ENCODE data around the gene TSPAN5. TPM values are rescaled to one million over a fixed set of nuclear protein-coding genes. Genes with fewer than 3 reads are reported as not detected.

TSPAN5 gene
- total RNA-seq, 1 donor from 2014 or later = 71.4 TPM

GRCh38 chr4:98620087-98620784 lies 38.2 kb downstream of the TSPAN5 start:
- DNase-seq (ENCODE audit: low read depth in 2 of 2) = no peak

GRCh38 chr4:98619180-98619579 lies 39.2 kb downstream of the TSPAN5 start:
- no peak for DNase-seq (ENCODE audit: low read depth in 2 of 2)

- DNase-seq (ENCODE audit: low read depth in 2 of 2) = no peak
Observed at GRCh38 chr4:98618680-98619079, 39.7 kb downstream of the TSPAN5 start.

GRCh38 chr4:98617358-98618047 lies 40.9 kb downstream of the TSPAN5 start:
- DNase-seq (ENCODE audit: low read depth in 2 of 2) = peak in 1 of 2 donors; percentile 47

- DNase-seq (ENCODE audit: low read depth in 2 of 2) = no peak
Observed at GRCh38 chr4:98615991-98616390, 42.4 kb downstream of the TSPAN5 start.

- DNase-seq (ENCODE audit: low read depth in 2 of 2) = no peak
Observed at GRCh38 chr4:98614662-98615061, 43.7 kb downstream of the TSPAN5 start.

GRCh38 chr4:98614094-98614493 lies 44.3 kb downstream of the TSPAN5 start:
- DNase-seq (ENCODE audit: low read depth in 2 of 2) = no peak

- DNase-seq (ENCODE audit: low read depth in 2 of 2) = no peak
Observed at GRCh38 chr4:98613453-98614075, 44.8 kb downstream of the TSPAN5 start.

- no peak for DNase-seq (ENCODE audit: low read depth in 2 of 2)
Observed at GRCh38 chr4:98612318-98613250, 45.8 kb downstream of the TSPAN5 start.

GRCh38 chr4:98611677-98612317 lies 46.6 kb downstream of the TSPAN5 start:
- no peak for DNase-seq (ENCODE audit: low read depth in 2 of 2)

- DNase-seq (ENCODE audit: low read depth in 2 of 2) = no peak
Observed at GRCh38 chr4:98610926-98611676, 47.3 kb downstream of the TSPAN5 start.

GRCh38 chr4:98610431-98610830 lies 48.0 kb downstream of the TSPAN5 start:
- DNase-seq (ENCODE audit: low read depth in 2 of 2) = no peak

- no peak for DNase-seq (ENCODE audit: low read depth in 2 of 2)
Observed at GRCh38 chr4:98609934-98610333, 48.5 kb downstream of the TSPAN5 start.

- DNase-seq (ENCODE audit: low read depth in 2 of 2) = peak in 1 of 2 donors; percentile 14
Observed at GRCh38 chr4:98608356-98608755, 50.1 kb downstream of the TSPAN5 start.

GRCh38 chr4:98606894-98607293 lies 51.5 kb downstream of the TSPAN5 start:
- DNase-seq (ENCODE audit: low read depth in 2 of 2) = no peak

- DNase-seq (ENCODE audit: low read depth in 2 of 2) = no peak
Observed at GRCh38 chr4:98605216-98605615, 53.2 kb downstream of the TSPAN5 start.

- DNase-seq (ENCODE audit: low read depth in 2 of 2) = no peak
Observed at GRCh38 chr4:98604723-98605122, 53.7 kb downstream of the TSPAN5 start.

GRCh38 chr4:98603683-98604521 lies 54.5 kb downstream of the TSPAN5 start:
- no peak for DNase-seq (ENCODE audit: low read depth in 2 of 2)

GRCh38 chr4:98602270-98602669 lies 56.1 kb downstream of the TSPAN5 start:
- DNase-seq (ENCODE audit: low read depth in 2 of 2) = no peak

Measured in dermis microvascular lymphatic vessel endothelial cell (primary cell).